Measurements from ENCODE around the gene MTIF2. TPM values are rescaled to one million over a fixed set of nuclear protein-coding genes. Genes with fewer than 3 reads are reported as not detected.
"Not testable (repeated sequence)": the region's sequence is repeated elsewhere in the genome, so short reads cannot be mapped to it uniquely, and the experiment has no call there.

The MTIF2 gene
- total RNA-seq, 1 donor from 2014 or later, result 19.6 TPM

- intact Hi-C loops (cut with DNase I), result no loop called here
- ATAC-seq (no peak), DNase-seq (no peak)
- no peak for TF ChIP-seq CTCF (IDR thresholded peaks at IDR 0.05)
- no peaks in the 10 kb centered on the region for H3K36me3 ChIP-seq
- no peaks in the 10 kb centered on the region for H3K9me3 ChIP-seq
- no peak overlapping the region for H3K4me3 ChIP-seq
- H3K27ac ChIP-seq, result no peak overlapping the region
- H3K27me3 ChIP-seq, result no peaks in the 10 kb centered on the region
- H3K4me1 ChIP-seq, result no peaks in the 10 kb centered on the region
Observed at GRCh38 chr2:55213822-55214221, 55.2 kb downstream of the MTIF2 start.

GRCh38 chr2:55204950-55205349 is 64.1 kb downstream of the MTIF2 start:
- DNase-seq (no peak), ATAC-seq (no peak)
- Histone ChIP-seq H3K9me3 (peaks cover 4% of the 10 kb centered on the region), H3K27me3 (no peaks in the 10 kb centered on the region), H3K27ac (no peak overlapping the region), H3K4me3 (no peak overlapping the region), H3K4me1 (no peaks in the 10 kb centered on the region), H3K36me3 (no peaks in the 10 kb centered on the region)
- no peak for TF ChIP-seq CTCF (IDR thresholded peaks at IDR 0.05)
- intact Hi-C loops (cut with DNase I), result no loop called here

GRCh38 chr2:55204536-55204935 is 64.5 kb downstream of the MTIF2 start:
- no peaks in the 10 kb centered on the region for H3K36me3 ChIP-seq
- TF ChIP-seq CTCF (IDR thresholded peaks at IDR 0.05), result no peak
- peaks cover 4% of the 10 kb centered on the region for H3K9me3 ChIP-seq
- H3K27me3 ChIP-seq, result no peaks in the 10 kb centered on the region
- no peak overlapping the region for H3K4me3 ChIP-seq
- intact Hi-C loops (cut with DNase I), result no loop called here
- no peaks in the 10 kb centered on the region for H3K4me1 ChIP-seq
- ATAC-seq, result no peak
- no peak overlapping the region for H3K27ac ChIP-seq
- no peak for DNase-seq

- H3K4me1 ChIP-seq, result no peaks in the 10 kb centered on the region
- no peaks in the 10 kb centered on the region for H3K27me3 ChIP-seq
- no peak for TF ChIP-seq CTCF (IDR thresholded peaks at IDR 0.05)
- H3K36me3 ChIP-seq, result no peaks in the 10 kb centered on the region
- H3K27ac ChIP-seq, result no peak overlapping the region
- H3K9me3 ChIP-seq, result peaks cover 4% of the 10 kb centered on the region
- intact Hi-C loops (cut with DNase I), result no loop called here
- DNase-seq (no peak), ATAC-seq (no peak)
- H3K4me3 ChIP-seq, result no peak overlapping the region
Observed at GRCh38 chr2:55200416-55200815, 68.6 kb downstream of the MTIF2 start.

- Histone ChIP-seq H3K4me1 (no peaks in the 10 kb centered on the region), H3K36me3 (no peaks in the 10 kb centered on the region), H3K27me3 (no peaks in the 10 kb centered on the region), H3K4me3 (no peak overlapping the region), H3K27ac (no peak overlapping the region), H3K9me3 (peaks cover 4% of the 10 kb centered on the region)
- no peak for ATAC-seq
- intact Hi-C loops (cut with DNase I), result no loop called here
- TF ChIP-seq CTCF (IDR thresholded peaks at IDR 0.05), result no peak
- no peak for DNase-seq
Observed at GRCh38 chr2:55196526-55196925, 72.5 kb downstream of the MTIF2 start.

- H3K36me3 ChIP-seq; H3K27ac ChIP-seq; DNase-seq; H3K9me3 ChIP-seq; ATAC-seq; H3K4me3 ChIP-seq; H3K27me3 ChIP-seq; intact Hi-C loops (cut with DNase I); H3K4me1 ChIP-seq: not testable (repeated sequence)
Observed at GRCh38 chr2:55191888-55192287, 77.1 kb downstream of the MTIF2 start.

- DNase-seq; ATAC-seq; intact Hi-C loops (cut with DNase I): not testable (repeated sequence)
Observed at GRCh38 chr2:55186837-55187236, 82.2 kb downstream of the MTIF2 start.

More at GRCh38 chr2:55186837-55187236, 82.2 kb downstream of the MTIF2 start:
- H3K36me3 ChIP-seq, H3K9me3 ChIP-seq, H3K27me3 ChIP-seq, H3K27ac ChIP-seq, H3K4me3 ChIP-seq, H3K4me1 ChIP-seq: not testable (repeated sequence)
